Mesothelial cell of epicardium (in vitro differentiated cells): ENCODE data around the gene RO60. TPM values are rescaled to one million over a fixed set of nuclear protein-coding genes. Genes with fewer than 3 reads are reported as not detected.

Experiments used
- DNase-seq, 2 experiments: peaks; one replicate each; pipeline ENCODE4 v3.0.0; 2021; ENCODE audit warnings: low spot score in 2 of 2; ENCODE audit not compliant: unreplicated experiment in 2 of 2
- H3K27ac Mint-ChIP-seq: 2 replicates; pipeline ENCODE4 v1.8.0; 2021; ENCODE audit warnings: mixed read lengths
- H3K27me3 Mint-ChIP-seq: 2 replicates; pipeline ENCODE4 v1.8.0; 2021; ENCODE audit warnings: low read depth, mixed read lengths
- H3K36me3 Mint-ChIP-seq: 2 replicates; pipeline ENCODE4 v1.8.0; 2021; ENCODE audit warnings: mixed read lengths
- H3K4me1 Mint-ChIP-seq: 2 replicates; pipeline ENCODE4 v1.8.0; 2021; ENCODE audit warnings: mixed read lengths
- H3K4me3 Mint-ChIP-seq: 2 replicates; pipeline ENCODE4 v1.8.0; 2021; ENCODE audit warnings: mild to moderate bottlenecking, moderate library complexity, mixed read lengths
- H3K9me3 Mint-ChIP-seq: 2 replicates; pipeline ENCODE4 v1.8.0; 2021; ENCODE audit warnings: mixed read lengths
- total RNA-seq: library from RNA; stranded (reverse); gene quantifications from 3 replicates; pipeline ENCODE4 v1.2.1, GENCODE V29; 2021
- TF ChIP-seq, protein P1 (sequence below): fragments of 200-600 bp; sonication (generic); IDR thresholded peaks from one replicate; pipeline ENCODE4 v1.5.0; 2021; ENCODE audit warnings: antibody characterized with exemption; ENCODE audit not compliant: unreplicated experiment

RO60 gene
- total RNA-seq, 1 donor from 2014 or later = 107 TPM

DNA sequence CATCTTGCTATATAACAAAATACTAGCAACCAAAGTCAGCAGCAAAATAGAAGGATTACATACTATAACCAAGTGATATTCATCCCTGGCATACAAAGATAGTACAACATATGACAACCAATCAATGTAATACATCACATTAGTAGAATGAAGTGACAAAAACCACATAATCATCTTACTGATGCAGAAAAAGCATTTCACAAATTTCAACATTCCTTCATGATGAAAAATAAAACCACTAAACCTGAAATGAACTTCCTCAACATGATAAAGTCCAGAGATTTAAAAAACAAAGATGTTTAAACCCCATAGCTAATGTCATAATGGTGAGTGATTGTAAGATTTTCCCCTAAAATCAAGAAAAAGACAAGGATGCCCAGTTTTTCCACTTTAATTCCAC, 18.6 kb downstream of the RO60 start:
- no peak overlapping the region for H3K4me3 Mint-ChIP-seq
- DNase-seq = no peak
- TF ChIP-seq, protein P1, sequence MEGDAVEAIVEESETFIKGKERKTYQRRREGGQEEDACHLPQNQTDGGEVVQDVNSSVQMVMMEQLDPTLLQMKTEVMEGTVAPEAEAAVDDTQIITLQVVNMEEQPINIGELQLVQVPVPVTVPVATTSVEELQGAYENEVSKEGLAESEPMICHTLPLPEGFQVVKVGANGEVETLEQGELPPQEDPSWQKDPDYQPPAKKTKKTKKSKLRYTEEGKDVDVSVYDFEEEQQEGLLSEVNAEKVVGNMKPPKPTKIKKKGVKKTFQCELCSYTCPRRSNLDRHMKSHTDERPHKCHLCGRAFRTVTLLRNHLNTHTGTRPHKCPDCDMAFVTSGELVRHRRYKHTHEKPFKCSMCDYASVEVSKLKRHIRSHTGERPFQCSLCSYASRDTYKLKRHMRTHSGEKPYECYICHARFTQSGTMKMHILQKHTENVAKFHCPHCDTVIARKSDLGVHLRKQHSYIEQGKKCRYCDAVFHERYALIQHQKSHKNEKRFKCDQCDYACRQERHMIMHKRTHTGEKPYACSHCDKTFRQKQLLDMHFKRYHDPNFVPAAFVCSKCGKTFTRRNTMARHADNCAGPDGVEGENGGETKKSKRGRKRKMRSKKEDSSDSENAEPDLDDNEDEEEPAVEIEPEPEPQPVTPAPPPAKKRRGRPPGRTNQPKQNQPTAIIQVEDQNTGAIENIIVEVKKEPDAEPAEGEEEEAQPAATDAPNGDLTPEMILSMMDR = no peak
- H3K36me3 Mint-ChIP-seq = peaks cover 51% of the 10 kb centered on the region
- no peak overlapping the region for H3K27ac Mint-ChIP-seq
- H3K4me1 Mint-ChIP-seq = no peaks in the 10 kb centered on the region
- H3K9me3 Mint-ChIP-seq = peaks cover 21% of the 10 kb centered on the region
- H3K27me3 Mint-ChIP-seq = no peaks in the 10 kb centered on the region

DNA sequence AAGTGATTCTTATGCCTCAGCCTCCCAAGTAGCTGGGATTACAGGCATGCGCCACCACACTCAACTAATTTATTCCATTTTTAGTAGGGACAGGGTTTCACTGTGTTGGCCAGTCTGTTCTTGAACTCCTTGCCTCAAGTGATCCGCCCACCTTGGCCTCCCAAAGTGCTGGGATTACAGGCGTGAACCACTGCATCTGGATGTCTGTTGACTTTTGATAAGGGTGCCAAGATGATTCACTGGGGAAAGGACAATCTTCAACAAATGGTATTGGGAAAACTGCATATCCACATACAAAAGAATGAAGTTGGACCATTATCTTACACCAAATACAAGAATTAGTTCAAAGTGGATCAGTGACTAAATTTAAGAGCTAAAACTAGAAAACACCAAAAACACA, 19.8 kb downstream of the RO60 start:
- no peaks in the 10 kb centered on the region for H3K4me1 Mint-ChIP-seq
- no peak overlapping the region for H3K27ac Mint-ChIP-seq
- peaks cover 61% of the 10 kb centered on the region for H3K36me3 Mint-ChIP-seq
- no peaks in the 10 kb centered on the region for H3K27me3 Mint-ChIP-seq
- no peak overlapping the region for H3K4me3 Mint-ChIP-seq
- H3K9me3 Mint-ChIP-seq = peaks cover 21% of the 10 kb centered on the region
- no peak for DNase-seq
- TF ChIP-seq, protein P1 = no peak

DNA sequence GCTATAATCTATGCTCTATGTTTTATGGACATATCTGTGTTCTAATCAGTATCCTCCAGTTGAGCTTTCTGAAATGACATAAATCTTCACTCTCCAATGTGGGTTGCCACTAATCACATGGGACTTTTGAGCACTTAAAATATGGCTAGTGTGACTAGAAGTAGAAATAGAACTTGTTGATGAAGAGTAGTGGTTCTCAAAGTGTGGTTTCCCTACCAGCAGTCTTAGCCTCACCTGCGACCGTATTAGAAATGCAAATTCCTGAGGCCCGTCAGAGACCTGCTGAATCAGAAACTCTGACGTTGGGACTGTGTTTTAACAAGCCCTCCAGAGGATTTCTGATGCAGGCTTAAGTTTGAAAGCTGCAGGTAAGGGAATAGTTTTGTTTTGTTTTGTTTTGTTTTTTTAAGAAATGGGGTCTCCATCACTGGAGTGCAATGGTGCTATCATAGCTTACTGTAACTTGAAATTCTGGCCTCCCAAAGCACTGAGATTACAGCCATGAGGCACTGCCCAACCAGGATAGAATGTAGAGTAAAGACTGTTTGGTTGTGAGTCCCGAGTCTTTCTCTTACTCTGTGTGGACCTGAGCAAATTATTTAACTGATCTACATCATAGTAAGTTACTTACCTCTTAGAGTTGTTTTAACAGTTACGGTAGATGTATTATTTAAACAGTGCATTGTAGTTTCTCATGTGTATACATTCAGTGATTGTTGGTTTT, 24.1 kb downstream of the RO60 start:
- Mint-ChIP-seq H3K4me3 (no peak overlapping the region), H3K9me3 (peaks cover 7% of the 10 kb centered on the region), H3K36me3 (peaks cover 47% of the 10 kb centered on the region), H3K4me1 (no peaks in the 10 kb centered on the region), H3K27ac (no peak overlapping the region), H3K27me3 (no peaks in the 10 kb centered on the region)
- TF ChIP-seq, protein P1 = no peak
- no peak for DNase-seq

DNA sequence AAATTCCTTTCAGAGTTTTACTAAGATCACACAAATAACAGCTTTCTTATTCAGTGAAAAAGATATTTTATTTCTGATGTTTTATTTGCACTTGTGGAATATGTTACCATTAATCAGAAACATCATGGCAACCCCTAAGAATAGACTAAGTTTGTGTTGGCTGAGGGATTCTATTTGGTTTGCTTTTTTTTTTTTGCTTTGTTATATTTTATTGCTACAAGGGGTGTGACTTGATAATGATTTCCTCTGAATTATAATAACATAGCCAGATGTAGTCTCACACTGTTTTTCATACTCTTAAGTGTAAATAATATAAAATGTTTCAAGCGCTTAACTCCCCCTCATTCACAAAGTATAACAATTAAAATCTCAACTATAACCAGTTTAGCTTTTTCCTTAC, 25.9 kb downstream of the RO60 start:
- Mint-ChIP-seq H3K27ac (no peak overlapping the region), H3K27me3 (no peaks in the 10 kb centered on the region), H3K4me3 (no peak overlapping the region), H3K9me3 (no peaks in the 10 kb centered on the region), H3K4me1 (no peaks in the 10 kb centered on the region), H3K36me3 (peaks cover 35% of the 10 kb centered on the region)
- TF ChIP-seq, protein P1 = no peak
- DNase-seq = no peak

DNA sequence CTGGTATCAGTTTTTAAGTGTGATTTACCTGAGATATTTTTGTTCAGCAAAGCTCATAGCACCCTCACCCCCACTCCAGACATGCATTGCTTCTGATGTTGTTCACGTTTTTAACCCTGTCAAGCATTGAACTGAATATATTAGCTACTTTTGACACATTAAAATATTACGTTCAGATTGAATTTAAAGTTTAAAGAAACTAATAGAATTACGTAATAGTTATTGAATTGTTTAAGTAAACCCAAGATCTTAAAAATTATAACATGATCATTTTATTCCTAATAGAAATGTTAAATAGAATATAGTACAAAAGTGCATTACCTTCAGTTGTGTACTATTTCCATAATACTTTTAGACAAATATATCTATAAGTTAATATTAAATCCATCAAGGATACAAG, 26.9 kb downstream of the RO60 start:
- H3K27ac Mint-ChIP-seq = no peak overlapping the region
- H3K27me3 Mint-ChIP-seq = no peaks in the 10 kb centered on the region
- peaks cover 30% of the 10 kb centered on the region for H3K36me3 Mint-ChIP-seq
- no peak overlapping the region for H3K4me3 Mint-ChIP-seq
- TF ChIP-seq, protein P1 = no peak
- DNase-seq = no peak
- H3K4me1 Mint-ChIP-seq = no peaks in the 10 kb centered on the region
- H3K9me3 Mint-ChIP-seq = no peaks in the 10 kb centered on the region
